ENCODE results near the gene SNAI1. TPM values are rescaled to one million over a fixed set of nuclear protein-coding genes. Genes with fewer than 3 reads are reported as not detected.
"Not testable (repeated sequence)": the region's sequence is repeated elsewhere in the genome, so short reads cannot be mapped to it uniquely, and the experiment has no call there.

The SNAI1 gene
- total RNA-seq, 4 donors from 2014 or later, result 0.32 to 0.41 (median 0.40) TPM; not detected in 1

DNA sequence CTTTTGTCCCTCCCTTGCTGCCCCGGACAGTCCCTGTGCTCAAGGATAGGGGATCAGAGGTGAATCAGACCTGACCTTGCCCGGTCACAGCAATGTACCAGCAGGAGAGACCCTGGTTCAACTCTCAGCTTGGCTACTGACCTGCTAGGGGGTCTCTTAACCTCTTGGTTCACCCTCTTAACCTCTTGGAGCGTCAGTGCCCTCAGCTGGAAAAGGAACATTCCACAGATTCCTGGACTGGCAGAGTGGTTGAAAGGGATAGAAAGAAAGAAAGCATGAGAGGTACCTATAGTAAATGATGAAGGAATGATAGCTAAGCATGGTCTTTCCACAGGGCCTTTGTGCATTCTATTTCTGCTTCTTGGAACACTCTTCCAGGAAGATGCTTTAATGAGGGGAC is 25.2 kb downstream of the SNAI1 start:
- no peak for DNase-seq
- in situ Hi-C loops (cut with MboI; ENCODE audit: low pct_ligation_motif_present in 1 of 4, low pct_unique_long_range_greater_than_20kb in 1 of 4, low sequenced_read_pairs in 3 of 4), result no loop called here
- intact Hi-C loops (cut with DNase I; ENCODE audit: low total_unique reads), result no loop called here
- H3K4me1 ChIP-seq, result peaks cover 0 to 8% (median 2%) of the 10 kb centered on the region in 4 donors
- H3K27ac ChIP-seq, result no peak overlapping the region
- WGBS, 2 donors (ENCODE audit: low coverage in 1 of 2), result 92% methylated on average over 3 of the region's 3 CpGs; no CpG with 5 or more reads in 1 of the 2 donors
- no peaks in the 10 kb centered on the region for H3K36me3 ChIP-seq
- H3K9me3 ChIP-seq, result no peaks in the 10 kb centered on the region
- H3K4me3 ChIP-seq, result no peak overlapping the region
- H3K27me3 ChIP-seq, result peaks cover 28% of the 10 kb centered on the region
- TF ChIP-seq POLR2AphosphoS5 (IDR thresholded peaks at IDR 0.05) (no peak), POLR2A (IDR thresholded peaks at IDR 0.05) (no peak), EP300 (IDR thresholded peaks at IDR 0.05; ENCODE audit: low read depth) (no peak)
- TF ChIP-seq, protein P1, sequence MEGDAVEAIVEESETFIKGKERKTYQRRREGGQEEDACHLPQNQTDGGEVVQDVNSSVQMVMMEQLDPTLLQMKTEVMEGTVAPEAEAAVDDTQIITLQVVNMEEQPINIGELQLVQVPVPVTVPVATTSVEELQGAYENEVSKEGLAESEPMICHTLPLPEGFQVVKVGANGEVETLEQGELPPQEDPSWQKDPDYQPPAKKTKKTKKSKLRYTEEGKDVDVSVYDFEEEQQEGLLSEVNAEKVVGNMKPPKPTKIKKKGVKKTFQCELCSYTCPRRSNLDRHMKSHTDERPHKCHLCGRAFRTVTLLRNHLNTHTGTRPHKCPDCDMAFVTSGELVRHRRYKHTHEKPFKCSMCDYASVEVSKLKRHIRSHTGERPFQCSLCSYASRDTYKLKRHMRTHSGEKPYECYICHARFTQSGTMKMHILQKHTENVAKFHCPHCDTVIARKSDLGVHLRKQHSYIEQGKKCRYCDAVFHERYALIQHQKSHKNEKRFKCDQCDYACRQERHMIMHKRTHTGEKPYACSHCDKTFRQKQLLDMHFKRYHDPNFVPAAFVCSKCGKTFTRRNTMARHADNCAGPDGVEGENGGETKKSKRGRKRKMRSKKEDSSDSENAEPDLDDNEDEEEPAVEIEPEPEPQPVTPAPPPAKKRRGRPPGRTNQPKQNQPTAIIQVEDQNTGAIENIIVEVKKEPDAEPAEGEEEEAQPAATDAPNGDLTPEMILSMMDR (IDR thresholded peaks at IDR 0.05), result no peak

DNA sequence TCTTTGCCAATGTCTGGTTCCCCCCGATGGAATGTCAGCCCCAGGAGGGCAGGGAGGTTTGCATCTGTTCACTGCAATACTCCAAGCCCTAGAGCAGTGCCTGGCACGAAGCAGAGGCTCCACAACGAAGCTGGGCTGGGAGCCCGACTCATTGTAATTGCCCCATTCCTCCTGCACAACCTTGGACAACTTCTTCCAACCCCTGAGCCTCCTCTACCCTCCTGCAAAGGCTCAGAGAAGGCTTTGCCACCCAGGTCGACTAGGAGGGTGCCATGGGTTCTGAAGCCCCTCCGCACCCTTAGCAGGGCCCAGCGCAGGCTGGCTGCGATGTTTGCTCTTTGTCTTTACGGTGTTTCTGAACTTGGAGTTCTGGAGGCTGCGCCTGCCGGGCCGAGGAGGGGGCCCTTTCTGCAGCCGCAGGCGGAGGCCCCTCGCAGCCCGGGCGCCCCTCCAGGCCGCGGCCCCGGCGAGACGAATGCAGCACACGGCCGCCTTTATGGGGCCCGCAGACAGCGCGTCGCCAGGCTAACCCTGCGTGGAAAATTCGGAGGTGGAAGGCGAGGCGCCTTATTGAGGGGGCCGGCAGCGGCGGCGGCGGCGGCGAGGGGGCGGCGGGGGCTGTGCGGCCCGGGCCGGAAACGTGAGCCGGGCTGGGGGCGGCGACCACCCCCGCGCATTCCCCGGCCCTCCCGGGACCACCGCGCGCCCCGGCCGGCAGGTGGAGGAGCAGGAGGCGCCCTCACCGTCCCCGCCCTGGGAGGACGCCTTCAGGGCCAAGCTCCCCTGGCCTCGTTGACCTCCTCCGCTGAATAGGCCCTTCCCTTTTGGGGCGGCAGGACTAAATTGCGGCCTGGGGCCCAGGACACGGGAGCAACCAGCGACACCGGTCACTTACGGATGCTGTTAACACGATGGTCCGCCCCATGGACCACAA is 27.0 kb downstream of the SNAI1 start:
- Histone ChIP-seq H3K27me3 (peaks cover 28% of the 10 kb centered on the region), H3K9me3 (no peaks in the 10 kb centered on the region), H3K36me3 (no peaks in the 10 kb centered on the region), H3K27ac (no peak overlapping the region), H3K4me3 (peak overlapping the region in 2 of 4 donors; percentile 11 to 24), H3K4me1 (peaks cover 0 to 8% (median 2%) of the 10 kb centered on the region in 4 donors)
- in situ Hi-C loops (cut with MboI; ENCODE audit: low pct_ligation_motif_present in 1 of 4, low pct_unique_long_range_greater_than_20kb in 1 of 4, low sequenced_read_pairs in 3 of 4) (no loop called here), intact Hi-C loops (cut with DNase I; ENCODE audit: low total_unique reads) (no loop called here)
- TF ChIP-seq, protein P1 (IDR thresholded peaks at IDR 0.05), result no peak
- no peak for TF ChIP-seq EP300 (IDR thresholded peaks at IDR 0.05; ENCODE audit: low read depth)
- TF ChIP-seq POLR2A (IDR thresholded peaks at IDR 0.05), result no peak
- no peak for TF ChIP-seq POLR2AphosphoS5 (IDR thresholded peaks at IDR 0.05)
- DNase-seq, result no peak
- WGBS, 2 donors (ENCODE audit: low coverage in 1 of 2), result 35 to 40% methylated on average over 1 to 32 of the region's 71 CpGs

DNA sequence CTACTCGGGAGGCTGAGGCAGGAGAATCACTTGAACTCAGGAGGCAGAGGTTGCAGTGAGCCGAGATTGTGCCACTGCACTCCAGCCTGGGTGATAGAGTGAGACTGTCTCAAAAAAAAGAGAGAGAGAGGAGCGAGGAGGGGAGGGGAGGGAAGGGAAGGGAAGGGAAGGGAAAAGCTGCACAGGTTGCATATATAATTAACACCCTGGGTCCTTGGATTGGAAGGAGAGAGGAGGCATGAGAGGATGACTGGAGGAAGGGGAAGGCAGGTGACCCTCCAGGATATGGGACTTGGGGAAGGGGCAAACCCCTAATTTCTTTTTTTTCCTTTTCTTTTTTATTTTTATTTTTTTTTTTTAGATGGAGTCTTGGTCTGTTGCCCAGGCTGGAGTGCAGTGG is 28.8 kb downstream of the SNAI1 start:
- intact Hi-C loops (cut with DNase I; ENCODE audit: low total_unique reads); H3K27ac ChIP-seq; in situ Hi-C loops (cut with MboI; ENCODE audit: low pct_ligation_motif_present in 1 of 4, low pct_unique_long_range_greater_than_20kb in 1 of 4, low sequenced_read_pairs in 3 of 4); H3K4me1 ChIP-seq; DNase-seq; H3K9me3 ChIP-seq; H3K36me3 ChIP-seq; H3K4me3 ChIP-seq: not testable (repeated sequence)
- 80% methylated on average over 2 of the region's 3 CpGs; no CpG with 5 or more reads in 1 of the 2 donors for WGBS, 2 donors (ENCODE audit: low coverage in 1 of 2)
- H3K27me3 ChIP-seq, result peaks cover 28% of the 10 kb centered on the region

DNA sequence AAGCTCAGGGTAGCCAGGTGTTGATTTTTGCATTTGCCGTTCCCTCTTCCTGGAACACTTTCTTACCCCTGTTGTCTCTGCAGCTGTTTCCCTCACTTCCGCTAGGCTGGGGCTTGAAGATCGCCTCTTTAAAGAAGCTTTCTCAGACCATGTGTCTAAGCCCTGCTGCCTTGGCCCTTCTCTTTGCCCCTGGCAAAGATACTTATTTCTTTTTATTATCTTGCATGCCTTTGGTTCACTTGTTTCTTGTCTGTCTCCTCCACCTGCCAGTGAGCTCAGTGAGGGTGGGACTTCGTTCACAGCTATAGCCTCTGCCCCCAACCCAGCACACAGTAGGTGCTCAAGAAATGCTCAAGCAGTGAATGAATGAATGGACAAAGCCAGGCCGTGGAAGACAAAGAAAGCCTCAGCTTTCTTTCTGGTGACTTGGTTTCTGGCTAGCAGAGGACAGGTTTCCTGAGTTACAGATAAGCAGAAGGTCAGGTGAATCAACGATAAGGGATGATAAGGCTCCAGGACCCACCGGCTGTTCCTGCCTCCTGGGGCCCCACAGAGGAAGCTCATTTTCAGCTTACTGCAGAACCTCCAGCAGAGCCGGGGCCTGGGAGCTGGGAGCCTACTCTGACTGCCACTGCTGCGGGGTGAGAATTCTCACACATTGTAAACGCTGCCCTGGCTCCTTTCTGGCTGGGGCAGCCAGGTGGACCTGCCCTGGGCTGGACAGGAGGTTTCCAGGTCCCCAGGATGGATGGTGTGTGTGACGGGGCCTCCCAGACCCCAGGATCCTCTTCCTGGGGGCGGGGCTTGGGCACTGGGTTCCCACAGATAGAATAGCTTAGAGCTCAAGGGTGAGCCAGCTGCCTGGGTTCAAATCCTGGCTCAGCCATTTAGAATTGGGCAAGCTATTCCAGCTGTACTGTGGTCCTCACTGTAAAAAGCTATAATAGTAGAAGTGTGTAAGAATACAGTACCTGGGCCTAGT is 29.8 kb downstream of the SNAI1 start:
- H3K27ac ChIP-seq, result no peak overlapping the region
- TF ChIP-seq POLR2AphosphoS5 (IDR thresholded peaks at IDR 0.05), result no peak
- TF ChIP-seq EP300 (IDR thresholded peaks at IDR 0.05; ENCODE audit: low read depth), result no peak
- TF ChIP-seq, protein P1 (IDR thresholded peaks at IDR 0.05), result no peak
- TF ChIP-seq POLR2A (IDR thresholded peaks at IDR 0.05), result no peak
- no peaks in the 10 kb centered on the region for H3K36me3 ChIP-seq

More for the DNA sequence above, 29.8 kb downstream of the SNAI1 start:
- intact Hi-C loops (cut with DNase I; ENCODE audit: low total_unique reads), result no loop called here
- H3K27me3 ChIP-seq, result peaks cover 26% of the 10 kb centered on the region
- peak; percentile 28 for DNase-seq
- H3K4me1 ChIP-seq, result peaks cover 0 to 8% (median 4%) of the 10 kb centered on the region in 4 donors
- H3K9me3 ChIP-seq, result no peaks in the 10 kb centered on the region
- H3K4me3 ChIP-seq, result no peak overlapping the region
- 58 to 85% methylated on average over 4 to 10 of the region's 12 CpGs for WGBS, 2 donors (ENCODE audit: low coverage in 1 of 2)
- in situ Hi-C loops (cut with MboI; ENCODE audit: low pct_ligation_motif_present in 1 of 4, low pct_unique_long_range_greater_than_20kb in 1 of 4, low sequenced_read_pairs in 3 of 4), result no loop called here

Measured in transverse colon (tissue), 4 donors.